Subcutaneous adipose tissue (tissue), 4 donors: ENCODE results near the gene NAV2. TPM values are rescaled to one million over a fixed set of nuclear protein-coding genes. Genes with fewer than 3 reads are reported as not detected.

ENCODE experiments used
- total RNA-seq, 4 donors: library from RNA; depleted of rRNA; stranded (reverse); fragments of >200 nt; gene quantifications; one replicate each; pipeline ENCODE4 v1.1.0, GENCODE V29; 2016
- TF ChIP-seq, protein P1 (sequence below): fragments of 450-650 bp; IDR thresholded peaks from one replicate; pipeline ENCODE4 v1.5.1; 2016; ENCODE audit warnings: low read depth, mild to moderate bottlenecking, control low read depth, antibody characterized with exemption, moderate library complexity

The NAV2 gene
- total RNA-seq, 4 donors from 2014 or later: 13.6 to 31.5 (median 27.8) TPM

DNA sequence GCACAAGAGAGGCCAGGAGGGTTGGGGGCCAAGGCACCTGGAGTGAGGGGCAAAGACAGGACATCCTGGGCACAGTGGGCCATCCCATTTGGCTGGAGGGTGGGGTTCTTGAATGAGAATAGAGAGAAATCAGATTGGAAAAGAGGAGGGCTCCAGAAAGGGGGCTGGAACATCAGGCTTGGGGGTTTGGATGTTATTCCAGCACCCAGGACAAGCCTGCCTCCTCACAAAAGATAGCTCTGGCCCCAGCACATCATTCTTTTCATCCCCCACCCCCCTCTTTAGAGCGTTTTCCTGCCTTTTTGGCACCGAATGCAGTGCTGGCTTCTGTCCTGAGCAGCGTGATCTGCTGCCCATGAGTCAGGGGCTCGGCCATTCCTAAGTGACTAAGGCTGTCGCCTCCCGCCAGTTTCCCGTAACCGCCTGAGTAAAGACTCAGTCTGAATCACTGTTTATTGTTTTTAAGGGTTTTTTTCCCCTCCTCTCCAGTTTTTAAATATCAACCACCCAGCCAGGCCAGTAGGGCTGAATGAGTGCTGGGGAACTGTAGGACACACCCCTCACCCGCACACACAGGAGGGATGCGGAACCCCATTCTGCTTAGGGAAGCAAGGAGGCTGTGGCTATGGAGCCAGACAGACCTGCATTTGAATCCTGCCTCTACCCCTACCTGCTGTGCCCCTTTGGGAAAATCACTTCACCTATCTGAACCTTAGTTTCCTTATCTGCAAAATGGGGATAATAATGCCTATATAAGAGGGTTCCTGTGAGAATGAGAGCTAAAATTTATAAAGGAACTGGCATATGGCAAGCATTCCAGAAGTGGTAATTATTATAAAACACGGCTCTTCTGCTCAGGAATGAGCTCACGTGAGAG lies 32.4 kb upstream of the NAV2 start:
- TF ChIP-seq, protein P1, sequence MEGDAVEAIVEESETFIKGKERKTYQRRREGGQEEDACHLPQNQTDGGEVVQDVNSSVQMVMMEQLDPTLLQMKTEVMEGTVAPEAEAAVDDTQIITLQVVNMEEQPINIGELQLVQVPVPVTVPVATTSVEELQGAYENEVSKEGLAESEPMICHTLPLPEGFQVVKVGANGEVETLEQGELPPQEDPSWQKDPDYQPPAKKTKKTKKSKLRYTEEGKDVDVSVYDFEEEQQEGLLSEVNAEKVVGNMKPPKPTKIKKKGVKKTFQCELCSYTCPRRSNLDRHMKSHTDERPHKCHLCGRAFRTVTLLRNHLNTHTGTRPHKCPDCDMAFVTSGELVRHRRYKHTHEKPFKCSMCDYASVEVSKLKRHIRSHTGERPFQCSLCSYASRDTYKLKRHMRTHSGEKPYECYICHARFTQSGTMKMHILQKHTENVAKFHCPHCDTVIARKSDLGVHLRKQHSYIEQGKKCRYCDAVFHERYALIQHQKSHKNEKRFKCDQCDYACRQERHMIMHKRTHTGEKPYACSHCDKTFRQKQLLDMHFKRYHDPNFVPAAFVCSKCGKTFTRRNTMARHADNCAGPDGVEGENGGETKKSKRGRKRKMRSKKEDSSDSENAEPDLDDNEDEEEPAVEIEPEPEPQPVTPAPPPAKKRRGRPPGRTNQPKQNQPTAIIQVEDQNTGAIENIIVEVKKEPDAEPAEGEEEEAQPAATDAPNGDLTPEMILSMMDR: no peak

DNA sequence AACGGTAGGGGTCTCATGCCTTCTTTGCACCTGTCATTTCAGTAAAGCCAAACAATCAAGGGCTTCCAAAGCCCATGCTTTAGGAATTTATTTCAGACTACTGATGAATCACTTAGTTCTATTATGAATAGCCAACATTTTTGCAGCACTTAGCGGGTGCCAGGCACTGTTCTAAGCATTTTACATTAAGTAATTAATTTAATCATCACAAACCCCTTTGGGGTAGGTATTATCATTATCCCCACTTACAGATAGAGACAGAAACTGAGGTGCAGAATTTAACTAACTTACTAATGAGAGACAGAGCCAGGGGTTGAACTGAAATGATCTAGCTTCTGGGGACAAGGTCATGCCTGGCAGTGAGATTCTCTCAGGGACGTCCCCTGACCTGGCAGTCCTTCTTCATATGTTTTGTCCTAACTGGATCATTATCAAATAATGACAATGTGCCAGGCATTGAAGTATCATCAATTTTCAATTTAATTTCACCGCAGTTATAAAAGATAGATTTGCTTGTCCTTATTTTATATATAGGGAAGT lies 31.7 kb upstream of the NAV2 start:
- TF ChIP-seq, protein P1: no peak

DNA sequence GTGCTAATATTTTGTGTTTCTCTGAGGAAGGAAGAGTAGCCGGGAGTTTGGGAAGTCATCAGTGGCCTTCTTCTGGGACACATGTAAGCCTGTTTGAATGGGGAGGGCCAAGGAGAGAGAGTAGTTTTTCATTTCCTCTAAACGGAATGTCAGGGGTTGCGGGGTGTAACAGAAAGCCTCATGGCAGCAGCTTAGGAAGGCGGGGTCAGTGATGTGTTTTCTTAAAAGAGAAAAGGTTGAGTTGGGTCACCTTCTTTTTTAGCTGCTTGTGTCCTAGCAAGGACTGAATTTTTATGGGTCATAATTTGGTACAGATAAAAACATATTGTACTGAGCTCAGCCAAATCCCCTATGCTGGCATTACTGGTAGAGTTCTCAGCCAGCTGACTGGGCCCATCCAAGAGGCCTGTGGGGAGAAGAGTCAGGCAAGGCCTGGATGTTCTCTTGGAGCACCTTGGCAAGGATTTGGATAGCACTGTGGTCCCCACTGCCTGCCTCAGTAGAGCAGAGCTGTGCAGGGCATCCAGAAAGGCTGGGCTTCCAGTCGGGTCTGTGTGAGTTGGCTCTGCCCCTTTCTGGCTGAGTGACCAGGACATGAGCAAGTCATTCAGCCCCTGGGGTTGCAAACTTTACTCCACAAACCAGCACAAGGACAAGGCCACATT lies 29.4 kb upstream of the NAV2 start:
- TF ChIP-seq, protein P1: no peak

DNA sequence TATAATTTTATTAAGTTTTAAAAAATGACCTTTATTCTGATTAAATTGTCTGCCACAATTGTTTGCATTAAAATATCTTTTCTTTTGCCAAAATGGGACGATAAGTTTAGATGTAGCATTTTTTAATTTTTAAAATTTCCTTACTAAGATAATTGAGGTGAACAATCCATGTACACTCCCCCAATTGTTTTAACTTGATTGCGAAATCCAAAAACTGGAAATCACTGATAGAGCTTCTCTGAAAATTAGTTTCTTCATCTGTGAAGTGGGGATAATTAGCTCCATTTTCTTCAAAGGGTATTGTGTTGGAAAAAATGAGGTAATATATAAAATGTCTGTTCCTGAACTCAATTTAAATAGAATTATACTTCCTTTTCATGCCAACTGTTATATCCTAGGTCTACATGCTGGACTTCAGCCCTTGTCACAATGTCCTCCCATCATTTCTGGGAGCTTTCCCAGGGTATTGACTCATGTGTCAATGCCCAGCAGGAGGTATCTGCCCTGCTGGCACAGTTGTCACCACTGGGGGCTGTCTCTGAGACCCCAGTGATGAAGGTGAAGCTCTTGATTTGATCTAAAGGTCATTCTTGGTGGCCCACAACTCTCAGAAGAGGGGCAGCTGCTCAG lies 28.7 kb upstream of the NAV2 start:
- TF ChIP-seq, protein P1: no peak

DNA sequence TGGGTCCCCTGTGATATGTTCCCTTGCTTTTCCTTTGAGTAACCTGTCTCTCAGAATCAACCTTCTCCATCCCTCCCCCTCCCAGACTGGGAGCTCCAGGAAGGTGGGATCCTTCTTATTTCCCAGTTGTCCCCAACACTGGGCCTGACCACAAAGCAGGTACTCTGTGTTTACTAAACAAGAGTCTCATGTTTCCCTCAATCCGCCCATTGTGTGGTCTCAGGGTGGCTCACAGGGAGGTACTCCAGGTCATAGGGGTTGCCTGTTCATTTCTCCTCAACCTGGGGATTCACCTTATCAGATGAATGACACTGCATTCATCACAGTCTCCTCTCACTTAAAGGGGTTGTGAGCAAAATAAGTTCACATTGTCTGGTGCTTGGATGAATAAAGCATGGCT lies 26.4 kb upstream of the NAV2 start:
- TF ChIP-seq, protein P1: no peak

DNA sequence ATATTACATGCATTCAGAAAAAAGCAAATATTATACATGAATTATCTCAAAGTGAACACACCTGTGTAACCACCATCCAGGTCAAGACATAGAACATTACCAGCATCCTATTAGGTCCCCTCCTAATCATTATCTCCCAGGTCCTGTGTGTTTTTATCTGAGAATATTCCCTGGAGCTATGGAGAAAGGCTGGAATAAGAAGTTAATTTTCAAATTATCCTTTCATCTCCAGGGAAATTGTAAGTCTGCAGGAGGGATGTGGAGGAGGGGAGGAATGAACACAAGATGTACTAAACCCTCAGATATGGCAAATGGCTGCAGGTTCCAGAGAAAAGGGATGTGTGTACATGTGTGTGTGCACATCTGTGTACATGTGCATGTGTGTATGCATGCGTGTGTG lies 25.2 kb upstream of the NAV2 start:
- TF ChIP-seq, protein P1: no peak
